ENCODE measurements around the gene CHPF2.
A peak's percentile ranks its signal among the peaks of the same experiment; 100 is the strongest.

The CHPF2 gene

GRCh38 chr7:151204383-151205032 lies 27.8 kb upstream of the CHPF2 start:
- no peak for DNase-seq (ENCODE audit: low read depth in 3 of 3, low spot score in 1 of 3)

GRCh38 chr7:151205730-151206129 lies 26.6 kb upstream of the CHPF2 start:
- DNase-seq (ENCODE audit: low read depth in 3 of 3, low spot score in 1 of 3), result no peak

- no peak for DNase-seq (ENCODE audit: low read depth in 3 of 3, low spot score in 1 of 3)
These were observed 25.4 kb upstream of the CHPF2 start for GRCh38 chr7:151206914-151207313.

- no peak for DNase-seq (ENCODE audit: low read depth in 3 of 3, low spot score in 1 of 3)
These were observed 25.0 kb upstream of the CHPF2 start for GRCh38 chr7:151207315-151207714.

- no peak for DNase-seq (ENCODE audit: low read depth in 3 of 3, low spot score in 1 of 3)
These were observed 24.5 kb upstream of the CHPF2 start for GRCh38 chr7:151207804-151208203.

- no peak for DNase-seq (ENCODE audit: low read depth in 3 of 3, low spot score in 1 of 3)
These were observed 23.9 kb upstream of the CHPF2 start for GRCh38 chr7:151208253-151208862.

- DNase-seq (ENCODE audit: low read depth in 3 of 3, low spot score in 1 of 3), result no peak
These were observed 22.7 kb upstream of the CHPF2 start for GRCh38 chr7:151209588-151209987.

GRCh38 chr7:151210087-151210854 lies 22.0 kb upstream of the CHPF2 start, which contains the start of gene H2BK1:
Gene H2BK1 (minus strand): TSS chr7:151210488. CDS start chr7:151210318, 170 bp downstream.
- DNase-seq (ENCODE audit: low read depth in 3 of 3, low spot score in 1 of 3), result no peak

GRCh38 chr7:151211155-151211772 lies 21.0 kb upstream of the CHPF2 start:
- DNase-seq (ENCODE audit: low read depth in 3 of 3, low spot score in 1 of 3), result no peak

GRCh38 chr7:151212626-151213025 lies 19.7 kb upstream of the CHPF2 start:
- no peak for DNase-seq (ENCODE audit: low read depth in 3 of 3, low spot score in 1 of 3)

GRCh38 chr7:151213826-151214225 lies 18.5 kb upstream of the CHPF2 start:
- DNase-seq (ENCODE audit: low read depth in 3 of 3, low spot score in 1 of 3), result no peak

GRCh38 chr7:151215396-151215795 lies 16.9 kb upstream of the CHPF2 start:
- no peak for DNase-seq (ENCODE audit: low read depth in 3 of 3, low spot score in 1 of 3)

- no peak for DNase-seq (ENCODE audit: low read depth in 3 of 3, low spot score in 1 of 3)
These were observed 14.1 kb upstream of the CHPF2 start for GRCh38 chr7:151218170-151218569.

- DNase-seq (ENCODE audit: low read depth in 3 of 3, low spot score in 1 of 3), result no peak
These were observed 8.6 kb upstream of the CHPF2 start for GRCh38 chr7:151223728-151224127.

- DNase-seq (ENCODE audit: low read depth in 3 of 3, low spot score in 1 of 3), result no peak
These were observed 6.3 kb upstream of the CHPF2 start for GRCh38 chr7:151225948-151226510.

- no peak for DNase-seq (ENCODE audit: low read depth in 3 of 3, low spot score in 1 of 3)
These were observed 5.8 kb upstream of the CHPF2 start for GRCh38 chr7:151226560-151226874.

- peak; percentile 86 to 96 (median 92) for DNase-seq (ENCODE audit: low read depth in 3 of 3, low spot score in 1 of 3)
These were observed 5.2 kb upstream of the CHPF2 start, which contains the start of gene ABCF2 for GRCh38 chr7:151226875-151227782. Gene ABCF2 (minus strand): TSS chr7:151227205. CDS start chr7:151226458, 747 bp downstream.

- no peak for DNase-seq (ENCODE audit: low read depth in 3 of 3, low spot score in 1 of 3)
These were observed 4.0 kb upstream of the CHPF2 start for GRCh38 chr7:151228024-151228866.

GRCh38 chr7:151229249-151229648 lies 3.0 kb upstream of the CHPF2 start:
- no peak for DNase-seq (ENCODE audit: low read depth in 3 of 3, low spot score in 1 of 3)

- no peak for DNase-seq (ENCODE audit: low read depth in 3 of 3, low spot score in 1 of 3)
These were observed 1.2 kb upstream of the CHPF2 start for GRCh38 chr7:151231080-151231479.
